AG09319 (cell line): Measurements from ENCODE around the gene HAUS2.

Experiments used
- DNase-seq: peaks from one replicate; pipeline ENCODE4 v3.0.0-alpha.2; 2010; ENCODE audit warnings: low read depth; ENCODE audit errors: extremely low read depth
- CTCF ChIP-seq: IDR thresholded peaks from 2 replicates; pipeline ENCODE4 v1.5.1; 2011; ENCODE audit warnings: low read depth, mild to moderate bottlenecking, inconsistent platforms, low read length, moderate library complexity

Gene HAUS2

GRCh38 chr15:42602501-42602900, 53.9 kb downstream of the HAUS2 start:
- TF ChIP-seq CTCF, result no peak
- no peak for DNase-seq

- no peak for TF ChIP-seq CTCF
- no peak for DNase-seq
Observed at GRCh38 chr15:42603978-42604377, 55.3 kb downstream of the HAUS2 start.

- TF ChIP-seq CTCF, result no peak
- no peak for DNase-seq
Observed at GRCh38 chr15:42604894-42605744, 56.5 kb downstream of the HAUS2 start.

GRCh38 chr15:42605796-42606195, 57.2 kb downstream of the HAUS2 start:
- DNase-seq, result no peak
- no peak for TF ChIP-seq CTCF

- no peak for DNase-seq
- TF ChIP-seq CTCF, result no peak
Observed at GRCh38 chr15:42608110-42608531, 59.5 kb downstream of the HAUS2 start.

GRCh38 chr15:42608752-42609488, 60.3 kb downstream of the HAUS2 start:
- no peak for DNase-seq
- TF ChIP-seq CTCF, result no peak

GRCh38 chr15:42611532-42611931, 62.9 kb downstream of the HAUS2 start:
- no peak for TF ChIP-seq CTCF
- no peak for DNase-seq
